ENCODE results near the gene RCAN1. TPM values are rescaled to one million over a fixed set of nuclear protein-coding genes. Genes with fewer than 3 reads are reported as not detected.

The RCAN1 gene
- total RNA-seq, 1 donor from 2014 or later = 61.5 TPM

- H3K4me3 Mint-ChIP-seq (ENCODE audit: unreplicated experiment) = no peak overlapping the region
- no peaks in the 10 kb centered on the region for H3K9me3 Mint-ChIP-seq (ENCODE audit: unreplicated experiment)
- TF ChIP-seq, protein P1, sequence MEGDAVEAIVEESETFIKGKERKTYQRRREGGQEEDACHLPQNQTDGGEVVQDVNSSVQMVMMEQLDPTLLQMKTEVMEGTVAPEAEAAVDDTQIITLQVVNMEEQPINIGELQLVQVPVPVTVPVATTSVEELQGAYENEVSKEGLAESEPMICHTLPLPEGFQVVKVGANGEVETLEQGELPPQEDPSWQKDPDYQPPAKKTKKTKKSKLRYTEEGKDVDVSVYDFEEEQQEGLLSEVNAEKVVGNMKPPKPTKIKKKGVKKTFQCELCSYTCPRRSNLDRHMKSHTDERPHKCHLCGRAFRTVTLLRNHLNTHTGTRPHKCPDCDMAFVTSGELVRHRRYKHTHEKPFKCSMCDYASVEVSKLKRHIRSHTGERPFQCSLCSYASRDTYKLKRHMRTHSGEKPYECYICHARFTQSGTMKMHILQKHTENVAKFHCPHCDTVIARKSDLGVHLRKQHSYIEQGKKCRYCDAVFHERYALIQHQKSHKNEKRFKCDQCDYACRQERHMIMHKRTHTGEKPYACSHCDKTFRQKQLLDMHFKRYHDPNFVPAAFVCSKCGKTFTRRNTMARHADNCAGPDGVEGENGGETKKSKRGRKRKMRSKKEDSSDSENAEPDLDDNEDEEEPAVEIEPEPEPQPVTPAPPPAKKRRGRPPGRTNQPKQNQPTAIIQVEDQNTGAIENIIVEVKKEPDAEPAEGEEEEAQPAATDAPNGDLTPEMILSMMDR (IDR thresholded peaks at IDR 0.05) = peak; percentile 29
- H3K4me1 Mint-ChIP-seq (ENCODE audit: unreplicated experiment) = peaks cover 41% of the 10 kb centered on the region
- no peak for DNase-seq (ENCODE audit: extremely low spot score, unreplicated experiment)
- no peak overlapping the region for H3K27ac Mint-ChIP-seq (ENCODE audit: unreplicated experiment)
- H3K27me3 Mint-ChIP-seq (ENCODE audit: unreplicated experiment) = no peaks in the 10 kb centered on the region
- peaks cover 57% of the 10 kb centered on the region for H3K36me3 Mint-ChIP-seq (ENCODE audit: unreplicated experiment)
Observed at GRCh38 chr21:34517491-34518245, 97.2 kb downstream of the RCAN1 start.

- Mint-ChIP-seq H3K4me1 (ENCODE audit: unreplicated experiment) (peaks cover 36% of the 10 kb centered on the region), H3K27me3 (ENCODE audit: unreplicated experiment) (no peaks in the 10 kb centered on the region), H3K4me3 (ENCODE audit: unreplicated experiment) (no peak overlapping the region), H3K27ac (ENCODE audit: unreplicated experiment) (no peak overlapping the region), H3K36me3 (ENCODE audit: unreplicated experiment) (peaks cover 52% of the 10 kb centered on the region), H3K9me3 (ENCODE audit: unreplicated experiment) (no peaks in the 10 kb centered on the region)
- DNase-seq (ENCODE audit: extremely low spot score, unreplicated experiment) = no peak
- TF ChIP-seq, protein P1 (IDR thresholded peaks at IDR 0.05) = no peak
Observed at GRCh38 chr21:34517039-34517438, 97.9 kb downstream of the RCAN1 start.

DNA sequence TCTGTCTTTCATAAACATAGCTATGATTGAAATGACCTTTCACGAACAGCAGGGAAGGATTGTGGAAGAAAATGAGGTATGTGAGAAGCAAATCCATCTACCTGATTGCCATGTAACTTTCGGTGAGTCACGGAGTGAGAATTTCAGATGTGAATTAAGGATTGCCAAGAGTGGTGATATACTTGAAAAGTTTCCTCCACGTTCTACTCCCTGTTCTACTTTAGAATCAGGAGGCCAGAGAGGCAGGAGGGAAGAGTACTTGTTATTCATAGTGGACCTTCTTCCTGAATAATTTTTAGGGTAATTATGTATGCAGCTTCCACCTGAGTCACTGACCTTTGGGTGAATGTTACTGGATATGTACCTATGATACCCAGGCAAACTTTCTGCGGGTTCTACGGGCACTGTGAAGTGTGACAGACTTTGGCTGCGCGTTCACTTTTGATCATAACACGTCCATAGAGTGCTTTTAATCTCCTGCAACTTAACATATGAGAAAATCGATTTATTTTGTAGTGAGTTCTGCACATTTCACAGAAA is 100.3 kb downstream of the RCAN1 start:
- Mint-ChIP-seq H3K4me3 (ENCODE audit: unreplicated experiment) (no peak overlapping the region), H3K4me1 (ENCODE audit: unreplicated experiment) (peaks cover 16% of the 10 kb centered on the region), H3K36me3 (ENCODE audit: unreplicated experiment) (peaks cover 30% of the 10 kb centered on the region), H3K27me3 (ENCODE audit: unreplicated experiment) (no peaks in the 10 kb centered on the region), H3K9me3 (ENCODE audit: unreplicated experiment) (no peaks in the 10 kb centered on the region), H3K27ac (ENCODE audit: unreplicated experiment) (no peak overlapping the region)
- no peak for DNase-seq (ENCODE audit: extremely low spot score, unreplicated experiment)
- TF ChIP-seq, protein P1 (IDR thresholded peaks at IDR 0.05) = no peak

DNA sequence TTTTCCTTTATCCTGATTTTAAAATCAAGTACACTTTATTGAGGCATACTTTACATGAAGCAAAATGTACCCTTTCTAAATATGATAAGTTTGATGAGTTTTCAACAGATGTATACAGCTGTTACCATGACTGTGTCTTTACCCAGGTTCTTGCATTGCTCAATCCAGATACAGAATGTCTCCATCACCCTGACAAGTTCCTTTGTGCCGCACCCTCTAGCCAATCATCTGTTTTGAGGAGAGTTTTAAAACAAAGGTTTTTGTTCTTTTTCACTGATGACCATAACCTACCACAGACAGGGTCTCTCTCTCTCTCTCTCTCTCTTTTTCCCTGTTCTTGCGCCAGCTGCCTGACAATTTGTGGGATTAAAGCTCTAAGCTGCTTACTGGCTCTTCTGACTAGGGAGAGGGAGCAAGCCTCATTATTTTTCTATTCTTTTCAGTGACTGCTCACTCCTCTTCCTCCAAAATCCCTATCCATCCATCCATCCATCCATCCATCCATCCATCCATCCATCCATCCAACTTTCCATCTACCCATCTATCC is 101.7 kb downstream of the RCAN1 start:
- TF ChIP-seq, protein P1 (IDR thresholded peaks at IDR 0.05) = no peak
- Mint-ChIP-seq H3K36me3 (ENCODE audit: unreplicated experiment) (peaks cover 18% of the 10 kb centered on the region), H3K4me3 (ENCODE audit: unreplicated experiment) (no peak overlapping the region), H3K4me1 (ENCODE audit: unreplicated experiment) (peaks cover 9% of the 10 kb centered on the region), H3K27me3 (ENCODE audit: unreplicated experiment) (no peaks in the 10 kb centered on the region), H3K27ac (ENCODE audit: unreplicated experiment) (no peak overlapping the region), H3K9me3 (ENCODE audit: unreplicated experiment) (no peaks in the 10 kb centered on the region)
- no peak for DNase-seq (ENCODE audit: extremely low spot score, unreplicated experiment)

DNA sequence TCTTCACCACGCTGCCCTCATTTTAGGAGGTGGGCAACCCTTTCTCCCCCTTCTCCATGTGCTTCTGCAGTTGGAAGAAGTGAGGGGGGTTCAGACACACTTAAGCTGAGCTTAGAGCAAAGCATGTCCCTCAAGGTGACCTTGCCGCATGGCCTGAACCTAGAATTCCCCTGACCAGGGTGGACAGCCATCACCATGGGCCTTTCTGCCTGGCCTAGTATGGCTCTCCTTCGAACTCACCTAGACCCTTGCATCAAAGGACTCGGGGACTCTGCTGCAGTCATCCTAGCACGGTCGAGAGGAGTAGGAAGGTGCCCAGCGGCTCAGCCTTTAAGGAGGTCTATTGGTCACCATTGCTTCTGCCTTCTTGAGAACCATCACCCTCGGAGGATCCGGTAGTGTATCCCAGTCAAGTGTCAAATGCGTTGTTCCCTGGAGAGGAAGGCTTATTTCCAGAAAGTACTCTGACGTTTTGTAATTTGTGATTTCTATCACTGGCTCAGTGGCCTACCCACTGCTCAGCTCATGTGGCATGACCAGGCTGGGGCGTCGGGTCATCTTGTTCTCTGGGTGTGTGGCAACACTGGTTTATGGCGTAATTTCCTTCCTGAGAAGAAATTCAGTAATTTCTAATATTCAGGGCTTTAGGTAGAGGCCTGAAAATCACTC is 103.0 kb downstream of the RCAN1 start, which contains the start of gene KCNE1:
KCNE1 (minus strand) TSS at position 424 of the 669 bp plus-strand sequence. CDS start 62,576 bp downstream, outside the sequence.
- Mint-ChIP-seq H3K9me3 (ENCODE audit: unreplicated experiment) (no peaks in the 10 kb centered on the region), H3K27me3 (ENCODE audit: unreplicated experiment) (no peaks in the 10 kb centered on the region), H3K4me3 (ENCODE audit: unreplicated experiment) (no peak within 1 kb of the TSS), H3K27ac (ENCODE audit: unreplicated experiment) (no peak within 1 kb of the TSS), H3K36me3 (ENCODE audit: unreplicated experiment) (peaks cover 6% of the 10 kb centered on the region), H3K4me1 (ENCODE audit: unreplicated experiment) (peaks cover 1% of the 10 kb centered on the region)
- no peak for DNase-seq (ENCODE audit: extremely low spot score, unreplicated experiment)
- TF ChIP-seq, protein P1 (IDR thresholded peaks at IDR 0.05) = no peak

All from osteocyte (in vitro differentiated cells).